Muscle layer of colon (tissue), 2 donors: ENCODE measurements around the gene SPNS3.

Source experiments
- H3K27ac ChIP-seq: one replicate; pipeline ENCODE4 v1.7.0; 2013; ENCODE audit warnings: low read depth, mild to moderate bottlenecking, low read length, moderate library complexity
- H3K27me3 ChIP-seq, 2 donors: one replicate each; pipeline ENCODE4 v1.7.0; 2013; ENCODE audit warnings: low read length in 2 of 2, mild to moderate bottlenecking in 2 of 2; ENCODE audit not compliant: insufficient read depth in 2 of 2, control insufficient read depth in 1 of 2
- H3K36me3 ChIP-seq: one replicate; pipeline ENCODE4 v1.7.0; 2013; ENCODE audit warnings: mild to moderate bottlenecking, low read length; ENCODE audit not compliant: insufficient read depth
- H3K4me1 ChIP-seq: one replicate; pipeline ENCODE4 v1.7.0; 2013; ENCODE audit warnings: mild to moderate bottlenecking, low read length; ENCODE audit not compliant: insufficient read depth
- H3K4me3 ChIP-seq, 2 donors: one replicate each; pipeline ENCODE4 v1.7.0; 2013; ENCODE audit warnings: low read length in 2 of 2, low read depth in 1 of 2, mild to moderate bottlenecking in 1 of 2, moderate library complexity in 1 of 2
- H3K9ac ChIP-seq: one replicate; pipeline ENCODE4 v1.7.0; 2013; ENCODE audit warnings: low read length
- H3K9me3 ChIP-seq: one replicate; pipeline ENCODE4 v1.7.0; 2013; ENCODE audit warnings: mild to moderate bottlenecking, low read length
- donor health status: abdominal sarcoma.
- donor health status: Adenocarcinoma of cecum.

The SPNS3 gene

GRCh38 chr17:4436381-4436780 lies 2.6 kb downstream of the SPNS3 start:
- Histone ChIP-seq H3K27ac (no peak overlapping the region), H3K9me3 (no peaks in the 10 kb centered on the region), H3K9ac (no peak overlapping the region), H3K4me3 (no peak overlapping the region), H3K4me1 (no peaks in the 10 kb centered on the region), H3K36me3 (no peaks in the 10 kb centered on the region), H3K27me3 (no peaks in the 10 kb centered on the region)

GRCh38 chr17:4436846-4437245 lies 3.1 kb downstream of the SPNS3 start:
- H3K4me1 ChIP-seq = no peaks in the 10 kb centered on the region
- H3K9ac ChIP-seq = no peak overlapping the region

GRCh38 chr17:4438162-4438944 lies 4.6 kb downstream of the SPNS3 start:
- no peaks in the 10 kb centered on the region for H3K27me3 ChIP-seq
- no peaks in the 10 kb centered on the region for H3K9me3 ChIP-seq
- H3K27ac ChIP-seq = no peak overlapping the region
- H3K4me1 ChIP-seq = no peaks in the 10 kb centered on the region
- H3K9ac ChIP-seq = no peak overlapping the region
- H3K4me3 ChIP-seq = no peak overlapping the region
- H3K36me3 ChIP-seq = no peaks in the 10 kb centered on the region

More at GRCh38 chr17:4436846-4437245, 3.1 kb downstream of the SPNS3 start:
- no peak overlapping the region for H3K27ac ChIP-seq
- no peaks in the 10 kb centered on the region for H3K27me3 ChIP-seq
- H3K4me3 ChIP-seq = no peak overlapping the region
- H3K9me3 ChIP-seq = no peaks in the 10 kb centered on the region
- H3K36me3 ChIP-seq = no peaks in the 10 kb centered on the region

- no peaks in the 10 kb centered on the region for H3K9me3 ChIP-seq
- no peaks in the 10 kb centered on the region for H3K4me1 ChIP-seq
- no peak overlapping the region for H3K27ac ChIP-seq
- no peak overlapping the region for H3K9ac ChIP-seq
- no peak overlapping the region for H3K4me3 ChIP-seq
- H3K36me3 ChIP-seq = no peaks in the 10 kb centered on the region
- H3K27me3 ChIP-seq = no peaks in the 10 kb centered on the region
Measured at GRCh38 chr17:4440021-4440420, 6.3 kb downstream of the SPNS3 start.

- Histone ChIP-seq H3K36me3 (no peaks in the 10 kb centered on the region), H3K9me3 (no peaks in the 10 kb centered on the region), H3K4me3 (no peak overlapping the region), H3K4me1 (no peaks in the 10 kb centered on the region), H3K9ac (no peak overlapping the region), H3K27ac (no peak overlapping the region), H3K27me3 (no peaks in the 10 kb centered on the region)
Measured at GRCh38 chr17:4440690-4441686, 7.2 kb downstream of the SPNS3 start.

GRCh38 chr17:4442582-4442981 lies 8.8 kb downstream of the SPNS3 start:
- no peaks in the 10 kb centered on the region for H3K9me3 ChIP-seq
- H3K4me3 ChIP-seq = no peak overlapping the region
- no peaks in the 10 kb centered on the region for H3K4me1 ChIP-seq
- no peak overlapping the region for H3K27ac ChIP-seq
- no peak overlapping the region for H3K9ac ChIP-seq
- H3K36me3 ChIP-seq = no peaks in the 10 kb centered on the region
- no peaks in the 10 kb centered on the region for H3K27me3 ChIP-seq

- Histone ChIP-seq H3K9ac (no peak overlapping the region), H3K9me3 (no peaks in the 10 kb centered on the region), H3K4me3 (no peak overlapping the region), H3K4me1 (no peaks in the 10 kb centered on the region), H3K27ac (no peak overlapping the region), H3K36me3 (no peaks in the 10 kb centered on the region), H3K27me3 (no peaks in the 10 kb centered on the region)
Measured at GRCh38 chr17:4443476-4443875, 9.7 kb downstream of the SPNS3 start.

GRCh38 chr17:4444782-4445473 lies 11.2 kb downstream of the SPNS3 start:
- Histone ChIP-seq H3K9me3 (no peaks in the 10 kb centered on the region), H3K27me3 (no peaks in the 10 kb centered on the region), H3K4me3 (no peak overlapping the region), H3K9ac (no peak overlapping the region), H3K36me3 (no peaks in the 10 kb centered on the region), H3K4me1 (no peaks in the 10 kb centered on the region), H3K27ac (no peak overlapping the region)

GRCh38 chr17:4445731-4446130 lies 12.0 kb downstream of the SPNS3 start:
- H3K27me3 ChIP-seq = no peaks in the 10 kb centered on the region
- H3K4me3 ChIP-seq = no peak overlapping the region
- H3K9me3 ChIP-seq = no peaks in the 10 kb centered on the region
- no peak overlapping the region for H3K9ac ChIP-seq
- no peak overlapping the region for H3K27ac ChIP-seq
- H3K36me3 ChIP-seq = no peaks in the 10 kb centered on the region
- H3K4me1 ChIP-seq = no peaks in the 10 kb centered on the region

- no peak overlapping the region for H3K27ac ChIP-seq
- no peak overlapping the region for H3K9ac ChIP-seq
- no peak overlapping the region for H3K4me3 ChIP-seq
- H3K4me1 ChIP-seq = no peaks in the 10 kb centered on the region
- no peaks in the 10 kb centered on the region for H3K9me3 ChIP-seq
- H3K27me3 ChIP-seq = no peaks in the 10 kb centered on the region
- no peaks in the 10 kb centered on the region for H3K36me3 ChIP-seq
Measured at GRCh38 chr17:4446326-4447071, 12.8 kb downstream of the SPNS3 start.
